Right lung (tissue), 10 donors: ENCODE measurements around the gene CEP135. TPM values are rescaled to one million over a fixed set of nuclear protein-coding genes. Genes with fewer than 3 reads are reported as not detected.
"Not testable (repeated sequence)": the region's sequence is repeated elsewhere in the genome, so short reads cannot be mapped to it uniquely, and the experiment has no call there.

Source experiments
- DNase-seq, 2 donors: peaks; one replicate each; pipeline ENCODE4 v3.0.0-alpha.2; 2013
- long read RNA-seq, 8 donors: transcript quantifications; one replicate each; lab custom pipeline, GENCODE V29; 2026
- polyA plus RNA-seq, 5 donors: library from polyadenylated mRNA; unstranded; fragments of 120-200 nt; gene quantifications; one replicate each; pipeline versions ENCODE4 v1.2.1 to v1.2.3, GENCODE V29; 2013; ENCODE audit warnings: inconsistent platforms in 1 of 5, low replicate concordance in 1 of 5; ENCODE audit not compliant: insufficient read length in 5 of 5, insufficient read depth in 1 of 5

The CEP135 gene, protein sequence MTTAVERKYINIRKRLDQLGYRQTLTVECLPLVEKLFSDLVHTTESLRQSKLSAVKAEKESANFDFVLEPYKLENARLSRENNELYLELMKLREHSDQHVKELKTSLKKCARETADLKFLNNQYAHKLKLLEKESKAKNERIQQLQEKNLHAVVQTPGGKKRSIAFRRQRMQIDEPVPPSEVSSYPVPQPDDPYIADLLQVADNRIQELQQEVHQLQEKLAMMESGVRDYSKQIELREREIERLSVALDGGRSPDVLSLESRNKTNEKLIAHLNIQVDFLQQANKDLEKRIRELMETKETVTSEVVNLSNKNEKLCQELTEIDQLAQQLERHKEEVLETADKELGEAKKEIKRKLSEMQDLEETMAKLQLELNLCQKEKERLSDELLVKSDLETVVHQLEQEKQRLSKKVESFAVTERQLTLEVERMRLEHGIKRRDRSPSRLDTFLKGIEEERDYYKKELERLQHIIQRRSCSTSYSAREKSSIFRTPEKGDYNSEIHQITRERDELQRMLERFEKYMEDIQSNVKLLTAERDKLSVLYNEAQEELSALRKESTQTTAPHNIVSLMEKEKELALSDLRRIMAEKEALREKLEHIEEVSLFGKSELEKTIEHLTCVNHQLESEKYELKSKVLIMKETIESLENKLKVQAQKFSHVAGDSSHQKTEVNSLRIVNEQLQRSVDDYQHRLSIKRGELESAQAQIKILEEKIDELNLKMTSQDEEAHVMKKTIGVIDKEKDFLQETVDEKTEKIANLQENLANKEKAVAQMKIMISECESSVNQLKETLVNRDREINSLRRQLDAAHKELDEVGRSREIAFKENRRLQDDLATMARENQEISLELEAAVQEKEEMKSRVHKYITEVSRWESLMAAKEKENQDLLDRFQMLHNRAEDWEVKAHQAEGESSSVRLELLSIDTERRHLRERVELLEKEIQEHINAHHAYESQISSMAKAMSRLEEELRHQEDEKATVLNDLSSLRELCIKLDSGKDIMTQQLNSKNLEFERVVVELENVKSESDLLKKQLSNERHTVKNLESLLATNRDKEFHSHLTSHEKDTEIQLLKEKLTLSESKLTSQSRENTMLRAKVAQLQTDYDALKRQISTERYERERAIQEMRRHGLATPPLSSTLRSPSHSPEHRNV
- polyA plus RNA-seq = 10 to 100 TPM; 10.1 to 22.9 (median 18.6) TPM
- long read RNA-seq, donor 1, partial matches to known transcripts = 0 of 1 reads
- long read RNA-seq, donor 1, other reads (novel, unspliced or antisense) = 0 of 1 reads
- long read RNA-seq, donor 2 = 0 reads
- long read RNA-seq, donor 3, partial matches to known transcripts = 0 of 1 reads
- long read RNA-seq, donor 3, other reads (novel, unspliced or antisense) = 0 of 1 reads
- long read RNA-seq, donor 4, partial matches to known transcripts = 5 of 5 reads
- long read RNA-seq, donor 4, other reads (novel, unspliced or antisense) = 0 of 5 reads
- long read RNA-seq, donor 5, full-length matches to known transcripts = 2 of 8 reads
- long read RNA-seq, donor 5, partial matches to known transcripts = 6 of 8 reads
- long read RNA-seq, donor 5, other reads (novel, unspliced or antisense) = 0 of 8 reads
- long read RNA-seq, donor 6, partial matches to known transcripts = 16 of 19 reads
- long read RNA-seq, donor 6, other reads (novel, unspliced or antisense) = 0 of 19 reads
- long read RNA-seq, donor 7, full-length matches to known transcripts = 1 of 1 reads
- long read RNA-seq, donor 7, partial matches to known transcripts = 0 of 1 reads
- long read RNA-seq, donor 7, other reads (novel, unspliced or antisense) = 0 of 1 reads
- long read RNA-seq, donor 8 = 0 reads

DNA sequence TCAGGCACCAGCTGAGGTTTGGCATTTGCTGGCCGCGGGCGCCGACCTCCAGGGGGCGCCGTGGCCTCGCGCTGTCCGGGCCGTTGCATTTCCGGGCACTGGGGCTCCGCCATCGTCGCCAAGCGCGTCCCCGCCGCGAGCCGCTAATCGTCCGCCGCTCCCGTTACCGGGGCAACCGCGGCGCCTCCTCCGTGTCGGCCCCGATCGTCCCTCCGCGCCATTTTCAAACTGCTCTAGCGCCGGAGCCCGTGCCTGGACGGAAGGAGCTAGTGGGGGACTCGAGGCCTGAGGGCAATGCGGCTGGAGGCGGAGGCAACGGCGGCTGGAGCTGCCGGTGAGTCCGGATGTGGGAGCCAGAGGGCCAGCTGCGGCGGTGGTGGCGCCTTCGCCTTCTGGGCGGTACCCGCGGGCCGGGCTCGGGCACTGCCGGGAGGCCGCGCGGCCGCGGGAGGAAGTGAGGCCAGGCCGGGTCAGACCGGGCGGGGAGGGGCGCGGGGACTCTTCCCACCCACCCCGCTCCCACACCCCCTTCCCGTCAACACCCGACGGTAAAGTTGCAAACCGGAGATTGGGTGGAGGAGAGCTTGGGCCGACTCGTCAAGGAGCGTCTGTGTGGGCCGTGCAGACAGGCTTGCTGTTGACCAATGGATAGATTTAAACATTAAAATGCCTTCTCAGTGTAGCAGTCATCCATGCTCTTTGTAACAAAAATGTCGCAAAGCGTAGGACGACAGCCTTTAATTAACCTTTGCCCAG, at the start of gene CEP135:
CEP135 (plus strand) TSS at position 220 of the 756 bp plus-strand sequence. CDS start 3,186 bp downstream, outside the sequence.
- peak; percentile 95 for DNase-seq

DNA sequence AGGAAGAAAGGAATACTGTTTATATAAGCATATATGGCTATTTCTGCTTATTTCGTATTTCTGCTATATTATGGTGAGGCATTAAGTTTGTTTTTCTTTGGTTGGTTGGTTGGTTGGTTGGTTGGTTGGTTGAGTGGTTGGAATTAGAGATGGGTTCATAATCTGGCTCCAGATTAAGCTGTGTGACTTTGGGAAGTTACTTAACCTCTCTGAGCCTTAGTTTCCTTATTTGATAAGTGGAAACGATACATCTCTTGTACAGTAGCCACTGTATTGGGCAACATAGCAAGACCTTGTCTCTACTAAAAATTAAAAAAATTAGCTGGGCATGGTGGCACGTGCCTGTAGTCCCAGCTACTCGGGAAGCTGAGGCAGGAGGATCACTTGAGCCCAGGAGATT, 46.1 kb upstream of the CEP135 start:
- no peak for DNase-seq

DNA sequence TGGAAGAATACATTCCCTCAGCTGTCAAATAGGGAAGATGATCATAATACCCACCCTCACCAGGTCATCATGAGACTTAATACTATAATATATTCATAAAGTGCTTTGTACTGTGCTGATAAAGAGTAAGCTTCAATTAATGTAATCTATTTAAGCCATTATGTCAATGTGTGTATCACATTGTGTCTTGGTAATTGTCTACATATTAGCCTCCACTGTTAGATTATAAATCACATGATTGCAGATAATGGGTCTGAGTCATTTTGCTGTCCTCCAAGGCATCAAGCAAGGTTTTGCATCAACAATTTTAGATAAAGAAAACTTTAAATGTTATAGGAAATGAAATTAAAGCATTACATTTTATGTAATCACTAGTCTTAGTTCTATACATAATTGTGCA, 45.2 kb upstream of the CEP135 start:
- DNase-seq = no peak

DNA sequence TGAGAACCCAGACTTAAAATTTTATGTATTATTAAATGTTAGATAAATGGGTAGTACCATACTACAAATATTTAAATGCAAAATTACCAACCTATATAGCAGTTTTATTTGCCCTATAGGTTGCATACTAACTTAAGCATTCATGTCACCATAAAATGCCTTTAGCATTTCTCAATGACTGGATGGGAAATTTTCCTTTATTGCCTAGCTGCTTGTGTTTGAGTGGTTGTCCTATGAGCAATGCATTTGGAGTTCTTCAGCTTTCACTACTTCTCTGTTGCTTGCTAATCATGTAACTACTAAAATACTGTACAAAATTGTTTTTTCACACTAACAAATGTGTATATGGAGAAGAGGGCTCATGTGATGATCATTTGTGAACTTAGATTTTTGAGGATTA, 44.2 kb upstream of the CEP135 start:
- DNase-seq = no peak

DNA sequence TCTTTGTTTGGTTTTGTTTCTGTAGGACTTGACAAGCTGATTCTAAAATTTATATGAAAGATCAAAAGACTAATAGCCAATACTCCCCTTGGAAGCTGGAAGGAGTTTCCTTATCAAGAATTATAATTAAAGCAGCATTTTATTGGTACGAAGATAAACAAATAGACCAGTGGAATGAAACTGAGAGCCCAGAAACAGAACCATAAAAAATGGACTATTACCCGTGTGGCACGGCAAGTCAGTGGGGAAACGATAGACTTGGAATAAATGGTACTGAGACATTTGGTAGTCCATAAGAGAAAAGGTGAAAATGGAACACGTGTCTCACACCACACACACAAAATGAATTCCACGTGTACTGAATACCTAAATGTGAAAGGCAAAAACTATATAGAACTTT, 42.4 kb upstream of the CEP135 start:
- DNase-seq = no peak

DNA sequence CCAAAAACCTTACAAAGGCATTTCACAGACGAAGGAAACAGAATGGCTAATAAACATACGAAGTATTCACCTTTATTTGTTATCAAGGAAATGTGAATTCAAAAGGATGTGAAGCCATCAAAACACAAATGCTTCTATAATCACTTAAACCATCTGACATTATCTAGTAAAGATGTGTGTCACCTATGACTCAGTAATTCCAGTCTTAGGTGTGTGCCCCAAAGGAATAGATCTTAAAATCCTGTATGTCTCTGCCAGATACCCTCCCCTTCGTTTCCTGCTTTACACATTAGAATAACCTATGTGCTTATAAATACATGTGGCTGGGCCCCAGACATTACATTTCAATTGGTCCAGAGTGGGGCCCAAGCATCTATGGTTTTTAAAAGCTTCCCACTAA, 41.8 kb upstream of the CEP135 start:
- DNase-seq = no peak

DNA sequence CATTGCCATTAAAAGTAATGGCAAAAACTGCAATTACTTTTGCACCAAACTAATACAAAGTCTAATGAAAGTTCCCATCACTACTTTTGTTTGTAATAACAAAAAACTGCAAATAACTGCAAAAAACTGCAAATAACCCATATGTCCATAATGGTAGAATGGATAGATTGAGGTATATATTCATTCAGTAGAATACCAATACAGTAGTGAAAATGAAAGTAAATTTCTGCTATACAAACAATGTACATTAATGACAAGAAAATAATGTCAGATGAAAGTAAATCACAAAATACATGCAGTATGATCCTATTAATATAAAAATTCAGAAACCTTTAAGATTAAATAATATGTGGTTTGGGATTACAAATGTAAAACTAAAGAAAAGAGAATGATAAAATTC, 41.3 kb upstream of the CEP135 start:
- no peak for DNase-seq

DNA sequence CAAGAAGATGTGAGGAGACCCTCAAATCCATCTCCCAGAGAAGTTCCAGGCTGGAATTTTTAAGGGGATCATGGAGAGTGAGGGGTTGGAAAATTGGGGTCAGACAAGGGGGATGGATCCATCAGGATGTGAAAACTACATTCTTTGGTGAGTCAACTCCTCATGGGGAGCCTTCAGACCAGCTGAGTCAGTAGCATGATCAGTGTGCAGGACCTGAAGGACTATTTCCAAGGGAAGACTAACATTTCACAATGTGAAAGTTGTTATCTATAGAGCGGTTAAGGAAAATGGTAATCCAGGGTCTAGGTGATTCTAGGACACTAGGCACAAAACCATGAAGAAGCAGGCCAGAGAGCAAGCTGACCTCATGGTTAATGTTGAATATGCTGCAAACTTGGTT, 38.6 kb upstream of the CEP135 start:
- no peak for DNase-seq

DNA sequence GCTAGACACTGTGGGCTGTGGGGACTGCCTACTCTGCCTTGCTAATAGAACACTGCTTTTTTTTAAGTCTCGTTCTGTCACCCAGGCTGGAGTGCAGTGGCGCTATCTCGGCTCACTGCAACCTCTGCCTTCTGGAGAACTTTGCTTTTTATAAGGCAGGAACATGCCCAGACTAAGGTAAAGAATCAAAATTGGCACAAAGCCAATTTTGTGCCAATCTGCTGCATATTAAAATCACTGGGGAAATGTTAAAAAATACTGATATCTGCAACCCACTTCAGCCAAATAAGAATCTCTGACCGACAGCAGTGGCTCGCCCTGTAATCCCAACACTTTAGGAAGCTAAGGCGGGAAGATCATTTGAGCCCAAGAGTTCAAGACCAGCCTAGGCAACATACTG, 36.5 kb upstream of the CEP135 start:
- DNase-seq = no peak

DNA sequence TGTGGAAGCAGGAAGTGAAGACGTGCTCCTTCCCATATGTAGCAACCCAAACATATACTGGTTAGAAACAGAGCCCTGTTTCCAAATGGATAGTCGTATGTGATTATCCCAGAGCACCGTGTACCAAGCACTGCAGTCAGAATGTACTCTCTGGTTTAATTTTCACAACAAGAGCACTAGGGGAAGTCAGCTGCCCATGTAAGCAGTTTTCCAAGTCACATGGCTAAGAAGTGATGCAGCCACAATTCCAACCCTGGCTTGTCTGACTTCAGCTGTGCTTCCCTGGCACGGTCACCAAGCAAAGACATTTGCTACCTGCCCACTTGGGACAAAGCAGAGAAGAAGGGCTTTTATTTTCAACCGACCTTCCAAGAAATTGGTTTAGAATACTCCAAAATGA, 28.2 kb upstream of the CEP135 start:
- DNase-seq = no peak

DNA sequence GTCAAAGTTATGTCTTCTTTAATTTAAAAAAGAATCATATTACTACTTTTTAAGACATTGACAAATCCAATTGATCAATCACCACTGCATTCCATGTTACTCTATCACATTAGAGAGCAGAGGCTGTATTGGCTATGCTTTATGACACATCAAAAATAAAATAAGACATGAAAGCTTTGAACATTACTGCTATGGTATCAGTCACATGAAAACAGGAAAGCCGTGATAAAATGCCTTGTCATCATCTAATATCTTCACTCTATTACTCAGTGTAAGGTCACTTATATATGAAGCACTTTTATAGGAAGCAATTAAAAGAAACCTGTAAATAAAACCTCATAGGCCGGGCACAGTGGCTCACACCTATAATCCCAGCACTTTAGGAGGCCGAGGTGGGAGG, 27.7 kb upstream of the CEP135 start:
- no peak for DNase-seq

DNA sequence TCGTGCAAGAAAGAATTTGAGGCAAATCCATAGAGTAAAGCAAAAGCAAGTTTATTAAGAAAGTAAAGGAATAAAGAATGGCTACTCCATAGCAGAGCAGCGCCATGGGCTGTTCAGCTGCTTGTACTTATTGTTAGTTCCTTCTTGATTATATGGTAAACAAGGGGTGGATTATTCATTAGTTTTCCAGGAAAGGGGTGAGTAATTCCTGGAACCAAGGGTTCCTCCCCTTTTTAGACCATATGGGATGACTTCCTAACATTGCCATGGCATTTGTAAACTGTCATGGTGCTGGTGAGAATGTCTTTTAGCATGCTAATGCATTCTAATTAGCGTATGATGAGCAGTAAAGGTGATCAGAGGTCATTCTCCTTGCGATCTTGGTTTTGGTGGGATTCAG, 23.5 kb upstream of the CEP135 start:
- no peak for DNase-seq

DNA sequence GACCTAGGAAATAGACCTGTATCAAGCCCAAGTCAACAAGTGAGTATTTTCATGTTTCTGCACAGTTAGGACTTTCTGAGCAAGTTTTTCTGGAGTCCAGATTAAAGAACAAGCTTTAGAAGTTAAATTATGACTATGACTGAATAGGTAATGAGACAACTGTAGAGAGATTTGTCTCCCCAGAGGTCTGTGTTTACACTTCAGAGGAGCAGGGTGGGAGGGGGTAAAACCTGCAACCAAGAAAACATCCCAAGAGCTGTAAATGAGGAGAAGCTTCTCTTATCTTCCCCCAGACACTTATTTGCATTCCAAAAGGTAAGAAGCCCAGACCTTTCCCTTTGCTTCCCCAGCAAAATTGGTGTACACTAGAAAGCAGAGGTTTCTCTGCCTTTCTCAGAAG, 22.1 kb upstream of the CEP135 start:
- no peak for DNase-seq

DNA sequence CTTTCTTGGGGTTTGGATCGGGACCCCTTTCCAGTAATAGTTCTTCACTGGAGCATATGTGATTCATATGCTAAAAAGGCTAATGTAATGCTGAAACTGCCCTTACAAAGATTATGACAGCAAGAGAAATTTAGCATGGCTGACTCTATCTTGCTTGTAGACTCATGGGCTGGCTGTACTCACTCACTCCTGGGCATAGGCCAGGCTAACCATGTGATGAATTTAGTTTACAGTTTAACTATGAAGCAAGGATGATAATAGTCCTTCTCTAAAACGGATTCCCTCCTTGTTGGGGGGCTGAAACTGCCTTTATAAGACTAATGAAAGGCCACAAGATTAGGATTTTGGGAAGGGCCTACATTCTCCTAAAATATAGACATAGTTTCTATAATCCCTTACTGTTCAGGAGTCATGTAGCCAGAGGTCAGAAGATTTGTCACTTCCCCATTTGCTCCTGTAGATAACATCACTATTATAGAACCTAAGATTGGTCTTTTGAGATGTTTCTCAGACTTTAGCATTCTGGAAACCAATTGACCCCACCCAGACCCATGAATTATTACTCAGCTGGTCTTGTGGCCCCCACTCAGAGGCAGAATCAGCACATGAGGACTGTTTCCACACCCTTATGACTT, 20.8 kb upstream of the CEP135 start:
- DNase-seq = no peak

DNA sequence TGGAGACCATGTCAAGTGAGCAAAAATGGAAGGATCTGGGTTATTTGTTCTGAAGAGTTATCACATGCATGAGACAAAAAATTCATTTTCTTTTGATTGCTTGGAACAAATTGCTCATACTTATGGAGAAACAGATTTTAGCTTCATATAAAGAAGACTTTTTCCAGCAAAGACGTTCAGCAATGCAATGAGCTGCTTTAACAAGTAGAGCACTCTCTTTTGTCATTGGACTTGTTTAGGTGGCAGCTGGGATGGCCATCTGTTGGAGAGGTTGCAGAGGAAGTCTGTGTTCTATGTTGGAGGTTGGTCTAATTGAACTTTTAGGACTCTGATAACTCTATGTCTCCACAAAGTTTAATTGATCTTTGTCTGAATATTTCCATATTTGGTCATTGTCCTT, 19.9 kb upstream of the CEP135 start:
- no peak for DNase-seq

DNA sequence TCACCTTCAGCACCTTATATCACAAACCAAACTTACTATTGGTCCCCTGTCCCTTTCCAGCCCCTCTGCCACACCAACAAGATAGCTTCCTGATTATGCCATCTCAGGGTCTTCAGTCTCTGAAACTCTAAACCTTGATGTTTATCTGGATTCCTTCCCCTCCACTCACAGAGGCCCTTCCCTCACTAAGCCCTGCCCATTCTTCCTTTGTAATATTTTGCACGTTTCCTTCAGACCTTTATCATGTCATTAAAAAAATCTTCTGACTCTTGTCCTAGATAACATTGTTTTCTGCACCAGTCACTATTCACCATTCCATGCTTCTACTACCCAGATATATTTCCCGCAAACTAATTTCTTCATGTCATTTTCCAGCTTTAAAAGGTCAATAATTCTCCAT, 17.7 kb upstream of the CEP135 start:
- no peak for DNase-seq

DNA sequence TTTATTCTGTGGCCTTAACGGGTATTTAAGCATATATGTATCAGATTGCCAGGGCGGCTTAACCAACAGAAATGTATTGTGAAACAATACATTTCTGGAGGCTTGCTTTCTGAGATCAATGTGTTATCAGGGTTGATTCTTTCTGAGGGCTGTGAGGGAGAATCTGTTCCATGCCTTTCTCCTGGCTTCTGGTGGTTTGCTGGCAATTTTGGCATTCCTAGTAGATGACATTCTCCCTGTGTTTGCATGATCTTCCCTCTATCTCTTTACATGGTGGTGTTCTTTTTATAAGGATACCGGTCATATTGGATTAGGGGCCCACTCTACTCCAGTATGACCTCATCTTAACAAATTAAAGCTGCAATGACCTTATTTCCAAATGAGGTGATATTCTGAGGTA, 16.9 kb upstream of the CEP135 start:
- no peak for DNase-seq

DNA sequence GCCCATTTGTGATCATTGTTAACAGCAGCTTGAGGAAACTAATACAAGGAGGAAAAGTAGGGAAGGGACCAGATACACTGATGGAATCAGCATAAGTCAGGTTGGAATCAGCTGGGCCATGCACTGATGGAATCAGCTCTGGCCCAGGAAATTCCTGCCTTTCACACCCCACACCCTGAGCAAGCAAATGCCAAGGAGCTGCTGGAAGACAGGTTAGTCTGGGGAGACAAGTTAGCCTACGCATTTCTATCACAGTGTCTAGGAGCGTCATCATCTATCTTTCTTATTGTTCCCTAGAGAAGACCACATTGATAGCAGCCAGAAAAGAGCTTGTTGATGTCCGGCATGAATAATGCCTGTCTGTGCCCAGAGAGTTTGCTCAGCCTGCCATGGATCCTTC, 16.2 kb upstream of the CEP135 start:
- no peak for DNase-seq

DNA sequence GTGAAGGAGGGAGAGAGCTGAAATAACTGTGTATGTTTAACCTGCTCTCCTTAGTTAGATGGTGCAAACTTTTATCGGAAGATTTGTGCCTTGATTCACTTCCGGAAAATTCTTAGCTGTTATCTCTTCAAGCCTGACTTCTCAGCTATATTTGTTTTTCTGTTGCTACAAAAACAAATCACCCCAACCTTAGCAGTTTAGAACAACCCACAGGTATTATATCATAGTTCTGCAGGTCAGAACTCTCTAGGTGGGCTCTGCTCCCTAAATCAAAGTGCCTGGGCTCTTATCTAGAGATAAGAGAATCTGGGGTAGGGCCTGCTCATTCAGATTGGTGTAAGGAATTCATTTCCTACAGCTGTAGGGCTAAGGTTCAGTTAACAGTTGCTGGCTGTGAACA, 15.1 kb upstream of the CEP135 start:
- DNase-seq = no peak

DNA sequence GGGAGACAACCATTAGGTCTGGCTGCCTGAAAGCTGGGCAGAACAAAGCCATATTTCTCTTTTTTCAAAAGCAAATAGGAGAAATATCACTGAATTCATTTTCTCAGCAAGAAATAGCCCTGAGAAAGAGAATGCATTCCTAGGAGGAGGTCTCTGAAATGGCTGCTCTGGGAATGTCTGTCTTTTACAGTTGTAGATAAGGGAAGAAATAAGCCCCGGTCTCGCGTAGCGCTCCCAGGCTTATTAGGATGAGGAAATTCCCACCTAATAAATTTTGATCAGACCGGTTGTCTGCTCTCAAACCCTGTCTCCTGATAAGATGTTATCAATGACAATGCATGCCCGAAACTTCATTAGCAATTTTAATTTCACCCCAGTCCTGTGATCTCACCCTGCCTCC, 12.8 kb upstream of the CEP135 start:
- not testable (repeated sequence) for DNase-seq
